Measurements from ENCODE around the gene ADGRV1.

GRCh38 chr5:91028499-91028956 lies 469.9 kb downstream of the ADGRV1 start:
- no peak for TF ChIP-seq CTCF (IDR thresholded peaks at IDR 0.05; ENCODE audit: borderline replicate concordance, extremely low read depth, low read length, poor library complexity, severe bottlenecking)
- no peak for TF ChIP-seq EZH2 (IDR thresholded peaks at IDR 0.05; ENCODE audit: borderline replicate concordance, low read depth, low read length, severe bottlenecking)

Measured in DND-41 (cell line).